NCI-H2081 (cell line): ENCODE measurements around the gene PRRC2C.
A peak's percentile ranks its signal among the peaks of the same experiment; 100 is the strongest.
"Not testable (repeated sequence)": the region's sequence is repeated elsewhere in the genome, so short reads cannot be mapped to it uniquely, and the experiment has no call there.

Experiments
- DNase-seq, 2 experiments: peaks; one replicate each; lab custom pipeline; 2025; lab: John Stamatoyannopoulos, UW

Gene PRRC2C

GRCh38 chr1:171500803-171501202 is 15.5 kb downstream of the PRRC2C start:
- no peak for DNase-seq

- DNase-seq = no peak
Measured at GRCh38 chr1:171501305-171502024, 16.1 kb downstream of the PRRC2C start.

- no peak for DNase-seq
Measured at GRCh38 chr1:171506525-171507304, 21.4 kb downstream of the PRRC2C start.

- DNase-seq = no peak
Measured at GRCh38 chr1:171507435-171507834, 22.1 kb downstream of the PRRC2C start.

- no peak for DNase-seq
Measured at GRCh38 chr1:171509191-171509590, 23.9 kb downstream of the PRRC2C start.

- no peak for DNase-seq
Measured at GRCh38 chr1:171513743-171514142, 28.4 kb downstream of the PRRC2C start.

- DNase-seq = no peak
Measured at GRCh38 chr1:171515299-171515698, 30.0 kb downstream of the PRRC2C start.

- DNase-seq = no peak
Measured at GRCh38 chr1:171515741-171516140, 30.4 kb downstream of the PRRC2C start.

- no peak for DNase-seq
Measured at GRCh38 chr1:171521567-171521966, 36.2 kb downstream of the PRRC2C start.

- no peak for DNase-seq
Measured at GRCh38 chr1:171530676-171531075, 45.3 kb downstream of the PRRC2C start.

- no peak for DNase-seq
Measured at GRCh38 chr1:171532520-171532919, 47.2 kb downstream of the PRRC2C start.

GRCh38 chr1:171545523-171545922 is 60.2 kb downstream of the PRRC2C start:
- no peak for DNase-seq

GRCh38 chr1:171550050-171550449 is 64.7 kb downstream of the PRRC2C start:
- DNase-seq = no peak

- DNase-seq = not testable (repeated sequence)
Measured at GRCh38 chr1:171550598-171551100, 65.3 kb downstream of the PRRC2C start.

- DNase-seq = peak in 1 of 2 experiments; percentile 23
Measured at GRCh38 chr1:171553960-171554359, 68.6 kb downstream of the PRRC2C start.

GRCh38 chr1:171563675-171564074 is 78.3 kb downstream of the PRRC2C start:
- no peak for DNase-seq

GRCh38 chr1:171566467-171566866 is 81.1 kb downstream of the PRRC2C start:
- no peak for DNase-seq

- DNase-seq = no peak
Measured at GRCh38 chr1:171570295-171570694, 85.0 kb downstream of the PRRC2C start.

- no peak for DNase-seq
Measured at GRCh38 chr1:171576144-171576543, 90.8 kb downstream of the PRRC2C start.

GRCh38 chr1:171581226-171581625 is 95.9 kb downstream of the PRRC2C start:
- no peak for DNase-seq

- DNase-seq = no peak
Measured at GRCh38 chr1:171581766-171582165, 96.4 kb downstream of the PRRC2C start.

- DNase-seq = no peak
Measured at GRCh38 chr1:171582589-171582988, 97.3 kb downstream of the PRRC2C start.

GRCh38 chr1:171583591-171584201 is 98.4 kb downstream of the PRRC2C start:
- no peak for DNase-seq
